ENCODE data around the gene C1QTNF2. TPM values are rescaled to one million over a fixed set of nuclear protein-coding genes. Genes with fewer than 3 reads are reported as not detected.

C1QTNF2 gene, protein sequence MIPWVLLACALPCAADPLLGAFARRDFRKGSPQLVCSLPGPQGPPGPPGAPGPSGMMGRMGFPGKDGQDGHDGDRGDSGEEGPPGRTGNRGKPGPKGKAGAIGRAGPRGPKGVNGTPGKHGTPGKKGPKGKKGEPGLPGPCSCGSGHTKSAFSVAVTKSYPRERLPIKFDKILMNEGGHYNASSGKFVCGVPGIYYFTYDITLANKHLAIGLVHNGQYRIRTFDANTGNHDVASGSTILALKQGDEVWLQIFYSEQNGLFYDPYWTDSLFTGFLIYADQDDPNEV
- 4.6 TPM for total RNA-seq

DNA sequence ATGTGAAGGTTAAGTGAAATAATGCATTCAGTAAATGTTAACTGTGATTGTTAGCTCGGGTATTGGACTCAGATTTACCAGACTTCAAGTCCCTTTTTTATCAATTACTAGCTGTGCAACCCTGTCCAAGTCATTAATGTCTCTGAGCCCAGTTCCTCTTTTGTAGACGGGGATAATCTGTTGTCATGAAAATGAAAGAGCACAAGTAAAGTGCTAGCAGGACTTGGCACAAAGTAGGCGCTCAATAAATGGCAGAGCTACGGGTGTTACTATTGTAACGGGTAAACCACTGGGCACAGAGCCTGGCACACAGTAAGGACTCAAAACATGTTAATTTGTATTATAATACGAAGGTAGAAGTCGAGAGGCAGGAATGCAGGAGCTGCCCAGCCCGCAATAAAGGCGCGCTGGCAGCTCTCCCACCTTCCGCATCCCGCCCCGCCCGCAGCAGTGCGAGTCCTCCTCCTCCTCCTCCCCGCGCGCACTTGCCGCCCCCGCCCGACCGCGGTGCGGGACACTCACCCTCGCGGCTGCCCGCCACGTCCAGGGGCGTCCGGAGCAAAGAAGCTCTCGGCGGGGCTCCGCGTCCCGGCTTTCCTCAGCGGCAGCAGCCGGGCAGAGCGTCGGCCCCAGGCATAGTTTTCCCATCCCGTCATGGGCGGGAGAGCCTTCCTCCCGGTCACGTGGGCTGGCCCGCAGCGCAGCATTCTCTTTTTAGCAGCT lies at the start of gene C1QTNF2:
Gene C1QTNF2, minus strand, starts transcription at position 637 of the 723 bp plus-strand sequence. CDS start 15,615 bp downstream, outside the sequence.

DNA sequence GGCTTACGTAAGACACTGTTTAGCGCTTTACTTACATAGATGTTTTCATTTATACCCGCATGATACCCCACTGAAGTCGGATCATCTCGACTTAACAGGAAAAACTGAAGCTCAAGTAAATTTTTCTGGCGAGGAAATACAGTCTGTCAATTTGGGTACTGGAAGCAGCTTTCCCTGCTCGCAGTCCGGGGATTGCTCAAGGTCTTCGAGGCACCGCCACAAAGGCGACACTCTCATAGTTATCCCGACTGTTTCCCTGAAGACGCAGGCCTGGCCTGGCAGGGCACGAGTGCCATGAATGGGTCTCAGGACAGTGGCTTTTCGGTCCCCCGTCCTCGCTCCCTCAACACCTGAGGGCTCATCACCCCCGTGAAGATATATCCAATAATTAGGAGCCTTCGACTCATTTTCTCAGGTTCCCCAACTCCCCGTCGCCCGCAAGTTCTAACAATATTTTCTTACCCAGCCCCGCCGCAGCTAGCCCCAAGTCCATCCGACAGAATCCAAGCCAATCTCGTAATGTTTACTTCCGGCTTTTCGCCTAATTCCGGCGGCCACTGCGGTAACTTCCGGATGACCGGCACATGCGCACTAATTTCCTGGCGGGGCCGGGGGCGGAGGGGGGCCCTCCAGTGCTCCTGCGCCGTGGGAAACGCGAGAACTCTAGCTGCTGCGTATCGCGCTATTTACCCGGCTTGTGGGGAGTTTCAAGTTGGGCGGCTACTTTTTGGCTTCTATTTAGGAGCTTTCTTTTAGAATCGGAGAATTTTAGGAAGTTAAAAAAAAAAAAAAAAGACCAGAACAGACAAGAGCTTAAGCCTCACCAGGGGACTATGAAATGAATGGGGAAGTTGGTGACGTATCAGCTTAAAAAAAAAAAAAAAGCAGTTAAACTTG lies 48.4 kb upstream of the C1QTNF2 start, which contains the start of gene SLU7:
Gene SLU7, minus strand, starts transcription at position 521 of the 897 bp plus-strand sequence. CDS start 3,787 bp downstream, outside the sequence.

GRCh38 chr5:160399402-160400353 lies 29.3 kb upstream of the C1QTNF2 start, which contains the start of gene FAM200C:
TSS of gene FAM200C (minus strand) at chr5:160400054. CDS start at chr5:160395490, 4,564 bp downstream.

GRCh38 chr5:160312134-160312959 lies 58.1 kb downstream of the C1QTNF2 start, which contains the start of gene CCNJL:
TSS of gene CCNJL (minus strand) at chr5:160312564. CDS start at chr5:160311923, 641 bp downstream.

Small RNAs within 50 kb of the gene (small RNA-seq; reads per million reads assigned to genes)
- not detected for gene AC112191.3 (ENCODE audit: low replicate concordance)

Other genes starting within 250 kb of the C1QTNF2 start
- gene FABP6, start 141.1 kb downstream of the C1QTNF2 start, total RNA-seq, result not detected
- gene CCNJL, start 58.1 kb downstream of the C1QTNF2 start, total RNA-seq, result 4.5 TPM
- 11.8 TPM for gene FAM200C, start 29.4 kb upstream of the C1QTNF2 start, total RNA-seq
- gene SLU7, start 48.5 kb upstream of the C1QTNF2 start, total RNA-seq, result 29.9 TPM
- gene PTTG1, start 51.2 kb upstream of the C1QTNF2 start, total RNA-seq, result 48.8 TPM

Data from metanephros (tissue), 2 donors.